CD4-positive, alpha-beta T cell treated with Interleukin-12 subunit alpha and Interleukin-12 subunit beta, for 1 hour (primary cell): Measurements from ENCODE around the gene ZBTB7C.

Experiments
- DNase-seq: peaks from one replicate; pipeline ENCODE4 v3.0.0-alpha.2; 2020

The ZBTB7C gene

GRCh38 chr18:48206887-48207286 lies 202.3 kb downstream of the ZBTB7C start:
- DNase-seq: no peak

GRCh38 chr18:48203961-48204666 lies 205.1 kb downstream of the ZBTB7C start:
- no peak for DNase-seq

- DNase-seq: no peak
Measured at GRCh38 chr18:48203288-48203945, 205.8 kb downstream of the ZBTB7C start.

GRCh38 chr18:48202350-48203260 lies 206.6 kb downstream of the ZBTB7C start:
- no peak for DNase-seq

GRCh38 chr18:48202006-48202348 lies 207.2 kb downstream of the ZBTB7C start:
- DNase-seq: no peak

- no peak for DNase-seq
Measured at GRCh38 chr18:48201337-48202005, 207.7 kb downstream of the ZBTB7C start.

- no peak for DNase-seq
Measured at GRCh38 chr18:48200631-48201336, 208.4 kb downstream of the ZBTB7C start.

- DNase-seq: no peak
Measured at GRCh38 chr18:48199399-48199798, 209.8 kb downstream of the ZBTB7C start.

GRCh38 chr18:48197819-48198218 lies 211.4 kb downstream of the ZBTB7C start:
- no peak for DNase-seq

- DNase-seq: no peak
Measured at GRCh38 chr18:48195787-48196186, 213.4 kb downstream of the ZBTB7C start.

- no peak for DNase-seq
Measured at GRCh38 chr18:48194591-48195181, 214.5 kb downstream of the ZBTB7C start.

- no peak for DNase-seq
Measured at GRCh38 chr18:48193521-48194492, 215.4 kb downstream of the ZBTB7C start.

- DNase-seq: no peak
Measured at GRCh38 chr18:48192542-48192941, 216.6 kb downstream of the ZBTB7C start.

GRCh38 chr18:48191494-48191893 lies 217.7 kb downstream of the ZBTB7C start:
- DNase-seq: no peak

- no peak for DNase-seq
Measured at GRCh38 chr18:48190994-48191393, 218.2 kb downstream of the ZBTB7C start.

GRCh38 chr18:48188609-48189008 lies 220.6 kb downstream of the ZBTB7C start:
- no peak for DNase-seq

GRCh38 chr18:48186861-48187260 lies 222.3 kb downstream of the ZBTB7C start:
- DNase-seq: no peak

GRCh38 chr18:48186131-48186766 lies 222.9 kb downstream of the ZBTB7C start:
- DNase-seq: no peak

GRCh38 chr18:48184118-48184517 lies 225.1 kb downstream of the ZBTB7C start:
- no peak for DNase-seq

- DNase-seq: no peak
Measured at GRCh38 chr18:48183613-48184012, 225.6 kb downstream of the ZBTB7C start.
